NCI-H2081 treated with DMSO at 0.1 percent for 48 hours (cell line): ENCODE measurements around the gene IGFBP4.

Experiments used
- DNase-seq: peaks from one replicate; lab custom pipeline; 2025; lab: John Stamatoyannopoulos, UW

IGFBP4 gene

DNA sequence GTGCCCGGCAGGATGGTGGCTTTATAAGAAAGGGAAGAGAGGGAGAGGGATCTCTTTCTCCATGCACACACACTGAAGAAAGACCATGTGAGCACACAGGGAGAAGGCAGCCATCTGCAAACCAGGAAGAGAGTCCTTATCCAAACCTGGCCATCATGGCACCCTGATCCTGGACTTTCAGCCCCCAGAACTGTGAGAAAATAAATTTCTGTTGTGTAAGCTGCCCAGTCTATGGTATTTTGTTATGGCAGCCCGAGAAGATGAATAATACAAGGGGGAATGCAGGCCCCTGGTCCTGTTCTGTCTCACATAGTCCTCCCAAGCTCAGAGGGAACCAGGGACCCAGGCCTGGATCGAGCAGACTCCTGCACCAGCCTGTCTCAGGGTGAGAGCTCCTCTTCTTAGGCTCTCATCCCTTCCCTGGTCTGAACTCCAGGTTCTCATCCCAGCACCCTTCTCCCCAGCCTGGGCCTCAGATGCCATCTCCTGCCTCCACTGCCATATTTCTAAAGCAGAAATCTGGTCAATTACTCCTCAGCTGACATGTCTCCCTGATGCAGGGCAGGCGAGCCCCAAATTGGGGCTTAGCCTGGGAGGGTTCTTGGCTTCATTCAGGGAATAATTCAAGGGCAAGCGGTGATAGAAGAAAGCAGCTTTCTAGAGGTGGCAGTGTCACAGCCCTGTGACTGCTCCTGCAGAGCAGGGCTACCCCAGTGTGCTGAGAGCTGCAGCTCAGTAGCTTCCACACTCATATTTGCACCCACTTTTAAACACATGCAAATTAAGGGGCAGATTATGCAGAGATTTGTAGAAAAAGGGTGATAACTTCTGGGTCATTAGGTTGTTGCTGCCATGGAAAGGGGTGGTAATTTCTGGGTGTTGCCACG lies 28.8 kb downstream of the IGFBP4 start:
- no peak for DNase-seq

DNA sequence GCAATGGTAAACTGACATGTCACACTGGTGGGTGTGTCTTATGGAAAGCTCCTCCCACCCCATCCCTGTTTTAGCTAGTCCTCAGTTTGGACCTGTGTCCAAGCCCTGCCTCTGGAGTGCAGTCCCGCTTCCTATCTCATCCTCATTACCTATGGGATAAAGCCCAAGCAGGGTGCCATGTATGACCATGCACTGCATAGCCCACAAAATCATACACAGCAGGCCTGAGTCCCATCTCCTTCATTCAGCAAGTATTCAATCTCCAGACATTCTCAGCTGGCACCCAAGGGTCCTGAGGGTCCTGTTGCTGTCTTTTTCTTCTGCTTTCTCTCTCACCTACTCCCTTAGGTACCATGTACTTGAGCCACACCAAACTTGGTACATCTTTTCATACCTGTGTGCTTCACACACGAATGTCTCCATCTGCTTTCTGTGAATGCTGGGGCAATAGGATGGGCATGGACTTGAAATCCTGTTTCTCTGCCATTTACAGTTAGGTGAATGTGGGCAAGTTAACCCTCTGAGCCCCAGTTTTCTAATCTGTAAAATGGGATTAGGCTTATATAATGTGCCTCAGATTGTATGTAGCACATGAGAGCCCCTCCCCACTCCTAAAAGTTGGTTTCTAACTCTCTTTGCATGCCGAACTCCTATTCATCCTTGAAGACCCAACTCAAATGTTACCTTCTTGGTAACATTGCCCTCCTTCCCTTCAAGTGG lies 29.6 kb downstream of the IGFBP4 start:
- DNase-seq, result no peak

DNA sequence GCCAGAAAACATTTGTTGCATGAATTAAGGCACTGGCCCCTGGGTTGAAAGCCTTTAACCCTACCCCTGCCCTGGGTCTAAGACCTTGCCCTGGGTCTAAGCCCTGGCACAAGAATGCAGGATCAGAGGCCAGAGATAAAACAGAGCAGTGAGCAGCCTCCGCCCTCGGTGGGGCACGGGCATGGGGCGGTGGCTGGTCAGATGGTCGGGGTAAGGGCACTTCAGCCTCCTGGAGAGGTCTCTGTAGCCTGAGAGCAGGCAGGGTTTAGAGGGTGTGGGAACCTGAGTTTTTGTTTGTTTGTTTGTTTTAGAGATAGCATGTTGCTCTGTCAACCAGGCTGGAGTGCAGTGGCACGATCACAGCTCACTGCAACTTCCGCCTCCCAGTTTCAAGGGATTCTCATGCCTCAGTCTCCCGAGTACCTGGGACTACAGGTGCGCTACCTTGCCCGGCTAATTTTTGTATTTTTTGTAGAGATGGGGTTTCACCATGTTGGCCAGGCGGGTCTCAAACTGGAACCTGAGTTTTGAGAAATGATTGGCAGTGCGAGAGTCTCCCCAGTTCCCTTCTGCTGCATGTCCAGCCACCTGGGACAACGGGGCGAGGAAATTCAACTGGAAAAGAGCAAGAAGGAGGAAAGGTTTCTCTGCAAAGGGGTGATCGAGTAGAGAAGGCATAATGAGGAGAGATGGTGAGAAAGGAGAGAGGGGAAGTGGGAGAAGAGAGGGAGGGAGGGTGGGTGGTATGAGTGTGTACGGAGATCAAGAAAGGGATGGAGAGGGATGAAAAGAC lies 30.5 kb downstream of the IGFBP4 start:
- DNase-seq, result no peak

DNA sequence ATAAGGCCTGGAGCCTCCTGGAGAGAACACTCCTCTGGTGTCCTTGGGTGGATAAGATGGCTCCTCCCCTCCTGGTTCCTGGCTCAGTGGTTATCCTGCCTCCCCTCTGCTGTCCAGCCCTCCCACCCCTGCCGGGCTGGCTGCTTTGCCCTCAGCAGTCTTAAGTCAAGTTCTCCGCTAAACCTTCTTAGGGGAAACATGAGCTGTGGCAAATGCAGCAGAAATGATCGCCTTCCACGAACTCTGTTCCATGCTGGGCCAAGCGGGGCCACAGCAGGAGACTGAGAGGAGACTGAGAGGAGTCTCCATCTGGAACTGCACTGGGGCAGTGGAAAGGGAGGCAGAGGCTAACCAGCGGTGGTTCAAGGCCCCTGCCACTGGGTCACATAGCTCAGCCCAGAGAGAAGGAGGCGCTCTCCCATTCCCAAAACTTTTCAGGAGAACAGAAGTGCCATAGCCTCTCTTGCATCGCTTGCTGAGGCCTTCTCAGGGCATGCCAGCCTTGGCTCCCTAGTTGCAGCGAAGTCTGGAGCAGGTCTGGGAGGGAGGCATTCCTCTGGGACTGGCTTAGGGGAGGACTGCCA lies 31.3 kb downstream of the IGFBP4 start:
- no peak for DNase-seq

DNA sequence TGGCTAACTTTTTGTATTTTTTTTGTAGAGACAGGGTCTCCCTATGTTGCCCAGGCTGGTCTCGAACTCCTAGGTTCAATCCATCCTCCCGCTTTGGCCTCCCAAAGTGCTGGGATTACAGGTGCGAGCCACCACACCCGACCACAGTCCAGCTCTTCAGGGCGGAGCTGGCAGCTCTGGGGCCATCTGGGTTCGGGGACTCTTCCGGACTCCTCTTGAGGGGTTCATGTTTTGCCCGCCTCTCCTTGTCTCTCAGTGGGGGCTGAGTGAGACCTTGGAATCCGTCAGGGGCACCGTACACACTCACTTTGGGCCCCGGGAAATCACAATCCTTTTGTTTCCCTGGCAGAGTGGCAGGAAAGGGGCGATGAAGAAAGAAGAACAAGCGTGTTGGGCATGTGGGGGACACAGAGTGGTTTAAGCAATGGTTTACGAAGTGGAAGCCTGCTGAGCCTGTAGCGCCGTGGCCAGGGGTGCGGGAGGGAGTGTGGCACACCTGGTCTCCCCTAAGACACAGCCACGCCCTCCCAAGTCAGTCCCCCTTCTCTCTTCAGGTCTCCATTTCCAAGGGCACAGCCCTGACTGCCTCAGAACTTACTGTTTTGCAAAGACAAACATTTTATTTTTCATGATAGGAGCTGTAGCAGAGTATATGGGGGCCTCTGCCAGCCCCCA lies 32.1 kb downstream of the IGFBP4 start:
- DNase-seq, result no peak

DNA sequence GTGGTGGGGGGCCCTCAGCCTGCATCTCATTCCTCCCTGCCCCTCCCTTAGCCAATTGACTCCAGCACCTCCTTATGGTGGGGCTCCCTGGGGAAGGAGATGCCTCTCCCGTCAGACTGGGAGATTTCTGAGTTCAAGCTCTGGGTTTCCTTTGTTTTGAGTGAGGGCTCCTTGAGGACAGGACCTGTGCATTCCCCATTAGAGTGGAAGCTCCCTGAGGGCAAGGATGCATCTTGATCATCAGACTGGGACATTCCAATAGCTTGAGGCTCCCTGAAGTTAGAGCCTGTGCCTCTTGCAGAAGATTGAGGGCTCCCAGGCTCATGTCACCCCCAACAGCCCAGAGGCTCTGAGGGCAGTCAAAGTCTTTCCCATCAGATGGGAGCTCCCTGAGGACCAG lies 34.5 kb downstream of the IGFBP4 start:
- DNase-seq, result no peak

- no peak for DNase-seq
Observed at GRCh38 chr17:40478486-40478885, 35.2 kb downstream of the IGFBP4 start.

DNA sequence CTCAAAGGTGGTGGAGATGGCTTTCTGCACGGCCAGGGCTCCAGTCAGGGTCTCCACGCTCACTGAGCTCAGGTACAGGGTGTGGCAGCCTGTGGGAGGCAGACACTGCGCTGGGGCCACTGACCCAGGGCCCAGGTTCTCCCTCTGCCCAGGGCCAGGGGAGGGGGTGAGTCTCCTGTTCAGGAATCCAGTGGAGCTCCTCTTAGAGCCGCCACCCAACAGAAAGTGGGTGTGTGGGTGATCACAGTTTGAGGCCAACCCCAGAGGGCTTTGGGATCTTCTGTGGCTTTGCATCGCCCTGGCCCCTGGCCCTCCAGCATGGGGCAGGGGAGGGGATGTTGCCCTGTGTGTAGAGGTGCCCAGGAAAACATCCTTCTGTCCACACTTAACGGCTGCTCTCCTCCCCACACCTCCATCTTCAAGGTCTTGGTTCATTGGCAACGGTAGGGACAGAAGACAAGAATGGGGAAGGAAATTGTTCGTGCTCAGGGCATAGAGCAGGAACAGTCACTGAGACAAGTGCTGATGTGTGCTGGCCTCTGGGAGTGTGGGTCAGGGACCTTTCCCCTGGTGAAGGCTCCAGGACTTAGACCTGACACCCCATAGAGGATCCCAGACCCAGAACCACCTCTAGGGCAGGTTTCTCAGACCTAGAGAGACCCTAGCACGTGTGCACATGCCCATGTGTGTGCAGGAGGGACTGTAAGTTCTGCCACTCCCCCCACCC lies 36.7 kb downstream of the IGFBP4 start:
- DNase-seq, result no peak

- no peak for DNase-seq
Observed at GRCh38 chr17:40480501-40481003, 37.3 kb downstream of the IGFBP4 start.

- DNase-seq, result no peak
Observed at GRCh38 chr17:40481106-40481505, 37.9 kb downstream of the IGFBP4 start.

DNA sequence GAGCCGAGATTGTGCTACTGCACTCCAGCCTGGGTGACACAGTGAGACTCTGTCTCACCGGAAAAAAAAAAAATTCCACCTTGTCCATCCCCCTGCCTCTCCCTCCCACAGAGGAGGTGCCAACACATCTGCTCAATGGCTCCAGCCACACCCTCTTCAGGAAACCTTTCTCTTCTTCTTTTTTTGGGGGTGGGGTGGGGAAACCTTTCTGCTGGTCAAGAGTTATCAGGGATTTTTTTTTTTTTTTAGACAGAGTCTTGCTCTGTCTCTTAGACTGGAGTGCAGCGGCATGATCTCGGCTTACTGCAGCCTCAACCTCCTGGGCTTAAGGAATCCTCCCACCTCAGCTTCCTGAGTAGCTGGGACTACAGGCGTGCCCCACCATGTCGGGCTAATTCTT lies 39.5 kb downstream of the IGFBP4 start:
- no peak for DNase-seq

DNA sequence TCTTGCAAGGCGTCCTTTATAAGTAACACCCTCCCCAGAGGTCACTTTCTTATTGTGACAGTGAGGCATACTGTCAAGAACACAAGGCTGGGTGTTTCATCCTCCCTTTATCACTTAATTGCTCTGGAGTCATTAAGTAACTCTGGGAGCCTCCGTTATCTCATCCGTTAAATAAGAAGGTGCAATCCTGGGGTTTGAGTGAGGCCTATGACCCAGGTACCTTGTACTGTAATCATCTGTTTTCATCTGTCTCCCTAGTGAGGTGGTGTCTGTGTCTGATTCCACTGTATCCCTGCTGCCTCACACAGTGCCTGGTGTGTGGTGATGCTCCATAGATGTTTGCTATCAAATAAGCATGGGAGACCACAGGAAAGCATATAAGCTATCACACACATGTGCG lies 40.4 kb downstream of the IGFBP4 start:
- DNase-seq, result no peak

GRCh38 chr17:40484285-40484972 lies 41.2 kb downstream of the IGFBP4 start:
- DNase-seq, result no peak

- no peak for DNase-seq
Observed at GRCh38 chr17:40484973-40485530, 41.8 kb downstream of the IGFBP4 start.

DNA sequence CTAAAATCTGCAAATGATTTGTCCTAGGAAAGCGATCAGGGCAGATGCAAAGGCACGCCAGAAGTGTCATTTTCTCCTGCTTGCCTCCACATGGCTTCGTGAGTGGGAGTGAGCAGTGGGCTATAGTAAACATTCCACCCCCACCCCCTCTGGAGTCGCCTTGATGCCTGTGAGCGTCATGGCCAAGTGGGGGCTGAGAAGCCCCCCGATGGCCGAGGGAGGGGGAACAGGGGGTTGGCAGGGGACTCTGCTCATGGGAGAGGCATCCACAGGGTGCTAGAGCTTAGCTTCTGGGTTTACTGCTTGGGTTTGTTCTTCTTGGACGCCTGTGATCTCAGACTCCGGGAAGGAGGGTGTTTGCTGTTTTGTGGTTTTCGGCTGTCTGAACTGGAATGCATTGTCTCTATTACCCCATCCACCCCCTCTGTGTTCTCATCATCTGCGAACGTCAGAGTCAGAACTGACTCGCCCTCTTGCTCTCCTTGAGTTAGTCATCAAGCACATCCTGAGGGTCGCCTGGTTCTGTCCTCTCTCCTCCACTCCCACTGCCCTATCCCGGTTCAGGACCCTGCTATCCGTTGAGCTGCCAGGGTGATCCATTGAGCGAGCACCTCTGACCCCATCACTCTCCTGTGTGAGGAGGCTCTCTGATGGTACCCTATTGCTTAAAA lies 42.7 kb downstream of the IGFBP4 start:
- DNase-seq, result no peak

- DNase-seq, result no peak
Observed at GRCh38 chr17:40486522-40487370, 43.5 kb downstream of the IGFBP4 start.

DNA sequence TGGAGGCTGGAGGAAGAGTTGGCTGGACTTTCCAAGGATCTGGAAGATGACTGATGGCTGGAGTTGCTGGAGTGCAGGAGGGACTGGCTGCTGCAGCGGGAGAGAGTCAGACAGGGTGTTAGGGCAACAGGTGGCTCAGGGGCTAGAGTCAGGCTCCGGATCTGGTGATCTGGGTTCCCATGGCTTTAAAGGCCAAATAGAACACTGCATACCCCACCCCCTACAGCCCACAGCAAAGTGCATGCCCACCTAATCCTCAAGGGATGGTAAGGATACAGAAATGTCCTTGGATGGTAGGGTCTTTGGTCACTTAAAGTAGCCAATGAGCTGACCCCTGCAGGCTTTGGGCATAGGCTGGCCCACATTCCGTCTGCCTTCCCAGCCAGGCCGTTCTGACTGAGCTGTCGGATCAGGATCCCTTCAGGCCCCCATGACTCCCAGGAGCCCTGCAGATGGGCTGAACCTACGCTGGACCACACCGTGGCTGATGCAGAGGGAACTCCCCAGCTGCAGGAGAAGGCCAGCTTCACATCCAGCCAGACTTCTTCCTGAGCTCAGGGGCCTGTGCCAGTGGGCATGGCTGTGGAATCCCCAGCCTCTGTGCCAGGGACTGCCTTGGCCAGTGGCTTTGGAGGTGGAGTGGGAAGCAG lies 44.2 kb downstream of the IGFBP4 start:
- DNase-seq, result no peak
